AG04449 (cell line): Measurements from ENCODE around the gene NPLOC4.
A peak's percentile ranks its signal among the peaks of the same experiment; 100 is the strongest.

Experiments
- CTCF ChIA-PET: fragments of 350-600 bp; formaldehyde crosslinking; extraction: SDS; loops from one replicate; lab custom pipeline; 2021; ENCODE audit warnings: antibody characterized with exemption; lab: Yijun Ruan, JAX
- POLR2A ChIA-PET: fragments of 400-600, 350-600 bp; formaldehyde crosslinking; extraction: SDS; loops from one replicate; lab custom pipeline; 2020; ENCODE audit warnings: antibody characterized with exemption, inconsistent platforms; lab: Yijun Ruan, JAX
- DNase-seq: peaks from one replicate; pipeline ENCODE4 v3.0.0-alpha.2; 2010; ENCODE audit warnings: low read depth, low spot score
- H3K4me3 ChIP-seq: 2 replicates; pipeline ENCODE4 v1.5.1; 2011; ENCODE audit warnings: low read depth, mild to moderate bottlenecking, control low read depth, low read length
- TF ChIP-seq, protein P1 (sequence below): IDR thresholded peaks from one replicate; pipeline ENCODE4 v1.5.1; 2011; ENCODE audit warnings: mild to moderate bottlenecking, moderate library complexity, low read length, control low read depth, inconsistent platforms; ENCODE audit not compliant: insufficient read depth; ENCODE audit errors: missing control alignments

NPLOC4 gene

DNA sequence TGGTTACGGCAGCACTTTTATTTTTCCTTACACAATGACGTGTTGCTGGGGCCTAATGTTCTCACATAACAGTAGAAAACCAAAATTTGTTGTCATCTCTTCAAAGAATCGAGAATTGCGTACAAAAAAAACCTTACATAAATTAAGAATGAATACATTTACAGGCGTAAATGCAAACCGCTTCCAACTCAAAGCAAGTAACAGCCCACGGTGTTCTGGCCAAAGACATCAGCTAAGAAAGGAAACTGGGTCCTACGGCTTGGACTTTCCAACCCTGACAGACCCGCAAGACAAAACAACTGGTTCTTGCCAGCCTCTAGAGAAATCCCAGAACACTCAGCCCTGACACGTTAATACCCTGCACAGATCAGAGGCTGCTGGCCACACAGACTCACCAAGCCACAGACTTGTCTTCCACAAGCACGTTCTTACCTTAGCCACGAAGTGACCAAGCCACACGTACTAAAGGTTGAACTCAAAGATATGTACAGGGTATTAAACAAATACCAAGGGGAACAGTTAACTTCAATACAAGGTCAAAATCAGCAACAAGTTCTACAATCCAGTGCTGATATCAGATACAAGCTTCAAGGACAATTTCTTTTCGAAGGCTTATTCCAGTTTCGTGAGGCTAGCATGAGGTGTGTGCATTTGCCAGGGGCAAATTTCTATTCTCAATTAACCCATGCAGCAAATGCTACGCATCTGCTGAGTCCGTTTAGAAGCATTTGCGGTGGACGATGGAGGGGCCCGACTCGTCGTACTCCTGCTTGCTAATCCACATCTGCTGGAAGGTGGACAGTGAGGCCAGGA lies 126.7 kb downstream of the NPLOC4 start:
- TF ChIP-seq, protein P1, sequence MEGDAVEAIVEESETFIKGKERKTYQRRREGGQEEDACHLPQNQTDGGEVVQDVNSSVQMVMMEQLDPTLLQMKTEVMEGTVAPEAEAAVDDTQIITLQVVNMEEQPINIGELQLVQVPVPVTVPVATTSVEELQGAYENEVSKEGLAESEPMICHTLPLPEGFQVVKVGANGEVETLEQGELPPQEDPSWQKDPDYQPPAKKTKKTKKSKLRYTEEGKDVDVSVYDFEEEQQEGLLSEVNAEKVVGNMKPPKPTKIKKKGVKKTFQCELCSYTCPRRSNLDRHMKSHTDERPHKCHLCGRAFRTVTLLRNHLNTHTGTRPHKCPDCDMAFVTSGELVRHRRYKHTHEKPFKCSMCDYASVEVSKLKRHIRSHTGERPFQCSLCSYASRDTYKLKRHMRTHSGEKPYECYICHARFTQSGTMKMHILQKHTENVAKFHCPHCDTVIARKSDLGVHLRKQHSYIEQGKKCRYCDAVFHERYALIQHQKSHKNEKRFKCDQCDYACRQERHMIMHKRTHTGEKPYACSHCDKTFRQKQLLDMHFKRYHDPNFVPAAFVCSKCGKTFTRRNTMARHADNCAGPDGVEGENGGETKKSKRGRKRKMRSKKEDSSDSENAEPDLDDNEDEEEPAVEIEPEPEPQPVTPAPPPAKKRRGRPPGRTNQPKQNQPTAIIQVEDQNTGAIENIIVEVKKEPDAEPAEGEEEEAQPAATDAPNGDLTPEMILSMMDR, result no peak
- H3K4me3 ChIP-seq, result peak overlapping the region; percentile 96
- POLR2A ChIA-PET, result interaction anchor here (0.7 to 2.1 kb wide), 8 partner anchors 10 to 271 kb away, joined by 3 to 8 read pairs (median 4); partner anchors contain the start of genes BAHCC1, NDUFAF8 and TEPSIN
- CTCF ChIA-PET, result no interaction called here
- DNase-seq, result no peak

DNA sequence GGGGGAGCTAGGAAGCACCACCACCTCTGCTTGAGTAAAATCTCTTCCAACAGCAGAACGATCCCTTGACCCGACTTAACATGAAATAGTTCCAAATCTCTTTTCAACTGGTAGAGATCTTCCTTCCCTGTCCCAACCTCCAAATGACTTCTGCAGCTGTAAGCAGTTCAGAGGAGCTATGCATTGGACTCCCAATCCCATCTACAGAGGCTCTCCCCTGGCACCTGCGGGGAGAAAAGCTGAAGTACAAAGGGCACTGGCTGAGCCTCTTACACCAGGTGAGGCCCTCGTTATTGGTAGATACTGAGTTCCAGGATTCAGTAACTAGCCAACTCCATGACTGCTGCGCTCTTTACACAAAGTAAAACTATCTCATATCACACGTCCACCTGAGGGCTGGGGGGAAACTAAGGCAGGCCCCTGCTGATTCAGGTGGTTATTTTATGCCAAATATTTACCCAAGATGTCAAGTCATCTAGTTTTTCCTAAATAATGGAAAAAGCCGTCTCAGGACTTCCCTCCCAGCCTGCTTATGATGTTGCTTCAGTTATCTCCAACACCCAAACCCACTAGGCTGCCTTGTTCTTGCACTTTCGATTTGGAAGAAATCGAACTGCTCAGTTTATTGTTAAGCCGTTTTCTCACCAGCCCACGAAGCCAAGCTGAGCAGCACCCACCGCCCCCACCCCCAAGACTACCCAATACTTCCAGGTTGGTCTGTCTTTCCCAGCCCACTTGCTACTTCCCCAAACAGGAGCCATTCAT lies 127.5 kb downstream of the NPLOC4 start:
- TF ChIP-seq, protein P1, result no peak
- ChIA-PET POLR2A (interaction anchor here (0.7 to 2.1 kb wide), 7 partner anchors 9 to 270 kb away, joined by 3 to 9 read pairs (median 4); partner anchors contain the start of genes BAHCC1, NDUFAF8 and TEPSIN), CTCF (interaction anchor here (1.3 to 1.6 kb wide), 2 partner anchors 92 to 256 kb away, joined by 5 to 6 read pairs; no protein-coding TSS in a partner anchor)
- DNase-seq, result no peak
- peak overlapping the region; percentile 96 for H3K4me3 ChIP-seq

DNA sequence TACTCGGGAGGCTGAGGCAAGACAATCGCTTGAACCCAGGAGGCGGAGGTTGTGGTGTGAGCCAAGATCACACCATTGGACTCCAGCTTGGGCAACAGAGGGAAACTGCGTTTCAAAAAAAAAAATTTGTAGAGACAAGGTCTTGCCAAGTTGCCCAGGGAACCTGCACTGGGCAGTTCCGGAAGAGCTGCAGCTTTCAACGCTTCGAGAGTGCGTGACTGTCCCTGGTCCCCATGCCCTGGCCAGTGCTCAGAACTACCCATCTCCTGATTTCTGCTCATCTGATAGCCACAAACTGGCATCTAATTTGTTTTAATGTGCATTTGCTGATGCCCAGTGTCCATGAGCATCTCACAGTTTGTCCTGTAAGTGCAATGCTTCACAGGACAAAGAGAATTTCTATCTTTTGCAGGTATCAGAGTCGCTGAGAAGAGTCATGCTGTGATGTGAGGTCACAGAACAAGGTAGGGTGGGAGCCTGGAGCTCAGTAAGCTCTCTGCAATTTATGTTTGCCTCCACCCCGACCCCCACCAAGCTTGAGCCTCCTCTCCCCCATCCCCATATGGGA lies 128.2 kb downstream of the NPLOC4 start:
- H3K4me3 ChIP-seq, result peak overlapping the region; percentile 96
- CTCF ChIA-PET, result interaction anchor here (1.3 to 1.6 kb wide), 2 partner anchors 93 to 256 kb away, joined by 5 to 6 read pairs; no protein-coding TSS in a partner anchor
- POLR2A ChIA-PET, result interaction anchor here (1.1 to 2.1 kb wide), 7 partner anchors 9 to 270 kb away, joined by 3 to 9 read pairs (median 4); partner anchors contain the start of genes BAHCC1, NDUFAF8 and TEPSIN
- no peak for DNase-seq
- TF ChIP-seq, protein P1, result no peak
